ENCODE data around the gene RANGAP1.
"Not testable (repeated sequence)": the region's sequence is repeated elsewhere in the genome, so short reads cannot be mapped to it uniquely, and the experiment has no call there.

Gene RANGAP1

GRCh38 chr22:41280065-41280464, 5.9 kb downstream of the RANGAP1 start:
- Histone ChIP-seq H3K4me3 (ENCODE audit: extremely low read depth, insufficient read depth, low read length, poor library complexity, severe bottlenecking) (no peak overlapping the region), H3K36me3 (ENCODE audit: control insufficient read depth, insufficient read depth, low read length) (peaks cover 99% of the 10 kb centered on the region), H3K27ac (ENCODE audit: low read depth, low read length, severe bottlenecking) (no peak overlapping the region), H3K9me3 (ENCODE audit: control insufficient read depth, low read length) (no peaks in the 10 kb centered on the region), H3K4me1 (ENCODE audit: control insufficient read depth, insufficient read depth, low read length, poor library complexity, severe bottlenecking) (peaks cover 6% of the 10 kb centered on the region)
- WGBS, 2 experiments (ENCODE audit: insufficient coverage in 2 of 2) = 100% methylated on average over 3 of the region's 3 CpGs

GRCh38 chr22:41274856-41275255, 11.1 kb downstream of the RANGAP1 start:
- WGBS, 2 experiments (ENCODE audit: insufficient coverage in 2 of 2) = 95 to 96% methylated on average over 2 to 4 of the region's 4 CpGs

DNA sequence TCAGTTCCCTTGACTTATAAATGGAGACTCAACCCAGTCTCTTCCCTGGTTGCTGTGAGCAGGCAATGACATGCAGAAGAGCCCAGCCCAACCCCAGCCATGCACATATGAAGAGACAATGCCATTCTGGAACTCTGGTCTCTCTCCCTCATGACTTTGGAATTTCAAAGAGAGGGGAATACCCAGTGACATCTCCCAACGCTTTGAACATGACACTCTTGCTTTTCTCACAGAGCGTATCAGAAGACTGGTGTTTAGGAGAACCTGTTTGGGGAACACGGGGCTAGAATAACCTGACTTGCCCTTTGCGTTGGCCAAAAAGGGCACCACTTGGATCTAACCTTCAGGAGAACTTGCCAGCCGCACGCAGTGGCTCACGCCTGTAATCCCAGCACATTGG, 12.9 kb downstream of the RANGAP1 start:
- Histone ChIP-seq H3K27ac (ENCODE audit: low read depth, low read length, severe bottlenecking) (no peak overlapping the region), H3K4me3 (ENCODE audit: extremely low read depth, insufficient read depth, low read length, poor library complexity, severe bottlenecking) (no peak overlapping the region), H3K9me3 (ENCODE audit: control insufficient read depth, low read length) (no peaks in the 10 kb centered on the region), H3K36me3 (ENCODE audit: control insufficient read depth, insufficient read depth, low read length) (peaks cover 94% of the 10 kb centered on the region), H3K4me1 (ENCODE audit: control insufficient read depth, insufficient read depth, low read length, poor library complexity, severe bottlenecking) (peaks cover 3% of the 10 kb centered on the region)
- WGBS, 2 experiments (ENCODE audit: insufficient coverage in 2 of 2) = 98 to 100% methylated on average over 6 of the region's 7 CpGs

More at GRCh38 chr22:41274856-41275255, 11.1 kb downstream of the RANGAP1 start:
- H3K36me3 ChIP-seq (ENCODE audit: control insufficient read depth, insufficient read depth, low read length) = peaks cover 95% of the 10 kb centered on the region
- no peaks in the 10 kb centered on the region for H3K9me3 ChIP-seq (ENCODE audit: control insufficient read depth, low read length)
- H3K4me3 ChIP-seq (ENCODE audit: extremely low read depth, insufficient read depth, low read length, poor library complexity, severe bottlenecking) = no peak overlapping the region
- H3K4me1 ChIP-seq (ENCODE audit: control insufficient read depth, insufficient read depth, low read length, poor library complexity, severe bottlenecking) = peaks cover 3% of the 10 kb centered on the region
- no peak overlapping the region for H3K27ac ChIP-seq (ENCODE audit: low read depth, low read length, severe bottlenecking)

DNA sequence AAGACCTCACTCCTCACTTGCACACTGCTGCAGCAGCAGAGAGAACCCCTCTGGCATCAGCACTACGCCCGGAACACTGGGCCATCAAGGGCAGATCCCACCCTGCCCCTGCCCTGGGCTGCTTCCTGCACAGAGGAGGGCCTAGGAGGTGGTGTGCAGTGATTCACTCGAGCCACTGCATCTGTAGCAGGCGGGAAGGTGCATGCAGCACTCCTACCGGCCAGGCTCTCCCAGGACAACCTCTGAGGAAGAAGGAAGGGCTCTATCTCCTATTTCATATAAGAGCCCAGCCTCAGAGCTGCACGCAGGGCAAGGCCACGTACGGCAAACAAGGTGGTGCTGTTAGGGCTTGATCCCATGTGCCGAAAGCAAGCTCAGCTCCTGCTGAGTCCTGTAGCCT, 14.2 kb downstream of the RANGAP1 start:
- Histone ChIP-seq H3K4me3 (ENCODE audit: extremely low read depth, insufficient read depth, low read length, poor library complexity, severe bottlenecking) (no peak overlapping the region), H3K27ac (ENCODE audit: low read depth, low read length, severe bottlenecking) (no peak overlapping the region), H3K4me1 (ENCODE audit: control insufficient read depth, insufficient read depth, low read length, poor library complexity, severe bottlenecking) (peaks cover 3% of the 10 kb centered on the region), H3K36me3 (ENCODE audit: control insufficient read depth, insufficient read depth, low read length) (peaks cover 93% of the 10 kb centered on the region), H3K9me3 (ENCODE audit: control insufficient read depth, low read length) (no peaks in the 10 kb centered on the region)
- 97 to 98% methylated on average over 7 of the region's 9 CpGs for WGBS, 2 experiments (ENCODE audit: insufficient coverage in 2 of 2)

- no peak overlapping the region for H3K27ac ChIP-seq (ENCODE audit: low read depth, low read length, severe bottlenecking)
- peaks cover 92% of the 10 kb centered on the region for H3K36me3 ChIP-seq (ENCODE audit: control insufficient read depth, insufficient read depth, low read length)
- no peaks in the 10 kb centered on the region for H3K4me1 ChIP-seq (ENCODE audit: control insufficient read depth, insufficient read depth, low read length, poor library complexity, severe bottlenecking)
- no peak overlapping the region for H3K4me3 ChIP-seq (ENCODE audit: extremely low read depth, insufficient read depth, low read length, poor library complexity, severe bottlenecking)
- WGBS, 2 experiments (ENCODE audit: insufficient coverage in 2 of 2) = 98% methylated on average over 15 to 16 of the region's 16 CpGs
- no peaks in the 10 kb centered on the region for H3K9me3 ChIP-seq (ENCODE audit: control insufficient read depth, low read length)
Observed at GRCh38 chr22:41267958-41268357, 18.0 kb downstream of the RANGAP1 start.

DNA sequence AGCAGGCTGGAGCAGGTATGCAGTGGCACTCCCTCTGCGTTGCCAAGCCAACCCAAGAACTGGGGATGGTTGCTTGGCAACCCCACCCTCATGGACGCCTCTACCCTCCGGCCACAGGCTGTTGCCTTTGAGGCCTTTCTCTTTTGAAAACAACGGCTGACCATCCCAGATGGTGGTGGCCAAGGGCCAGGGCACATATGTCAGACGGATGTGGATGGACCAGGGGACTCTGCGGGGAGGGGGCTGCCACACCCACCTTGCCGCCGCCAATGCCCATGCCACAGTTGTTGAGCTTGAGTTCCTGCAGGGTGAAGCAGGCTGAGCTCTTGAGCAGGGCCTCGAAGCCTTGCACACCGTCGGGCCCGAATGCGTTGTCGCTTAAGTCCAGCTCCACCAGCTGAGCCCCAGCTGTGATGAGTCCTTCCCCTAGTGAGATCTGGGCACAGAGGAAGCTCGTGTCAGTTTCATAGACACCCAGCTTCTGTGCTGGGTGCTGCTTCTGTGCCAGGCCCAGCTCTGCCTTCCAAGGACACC, 21.5 kb downstream of the RANGAP1 start:
- Histone ChIP-seq H3K4me3 (ENCODE audit: extremely low read depth, insufficient read depth, low read length, poor library complexity, severe bottlenecking) (no peak overlapping the region), H3K9me3 (ENCODE audit: control insufficient read depth, low read length) (no peaks in the 10 kb centered on the region), H3K4me1 (ENCODE audit: control insufficient read depth, insufficient read depth, low read length, poor library complexity, severe bottlenecking) (no peaks in the 10 kb centered on the region), H3K27ac (ENCODE audit: low read depth, low read length, severe bottlenecking) (no peak overlapping the region), H3K36me3 (ENCODE audit: control insufficient read depth, insufficient read depth, low read length) (peaks cover 96% of the 10 kb centered on the region)
- WGBS, 2 experiments (ENCODE audit: insufficient coverage in 2 of 2) = 98 to 99% methylated on average over 15 of the region's 15 CpGs

DNA sequence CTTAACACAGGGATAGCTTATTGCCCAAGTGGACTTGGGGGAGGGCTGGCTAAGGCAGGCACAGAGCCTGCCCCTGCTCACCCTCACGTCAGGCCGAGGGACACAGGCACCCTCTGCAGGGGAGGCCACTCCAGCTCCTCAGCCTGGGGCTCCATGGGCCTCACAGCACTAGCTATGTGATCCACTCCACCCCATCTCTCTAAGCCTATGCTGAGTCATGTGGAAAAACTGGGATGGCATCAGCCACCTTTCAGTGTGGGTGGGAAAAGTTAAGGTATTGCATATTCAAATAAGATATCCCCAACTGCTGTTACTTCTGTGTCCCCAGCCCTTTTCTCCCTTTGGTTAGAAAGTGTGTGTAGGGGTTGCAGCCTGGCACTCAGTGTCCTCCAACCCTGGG, 22.3 kb downstream of the RANGAP1 start:
- Histone ChIP-seq H3K4me3 (ENCODE audit: extremely low read depth, insufficient read depth, low read length, poor library complexity, severe bottlenecking) (no peak overlapping the region), H3K27ac (ENCODE audit: low read depth, low read length, severe bottlenecking) (no peak overlapping the region), H3K9me3 (ENCODE audit: control insufficient read depth, low read length) (no peaks in the 10 kb centered on the region), H3K36me3 (ENCODE audit: control insufficient read depth, insufficient read depth, low read length) (peaks cover 97% of the 10 kb centered on the region), H3K4me1 (ENCODE audit: control insufficient read depth, insufficient read depth, low read length, poor library complexity, severe bottlenecking) (no peaks in the 10 kb centered on the region)
- 100% methylated on average over 2 of the region's 2 CpGs for whole genome bisulfite sequencing, 2 experiments (ENCODE audit: insufficient coverage in 2 of 2)

- Histone ChIP-seq H3K4me1 (ENCODE audit: control insufficient read depth, insufficient read depth, low read length, poor library complexity, severe bottlenecking) (peaks cover 10% of the 10 kb centered on the region), H3K27ac (ENCODE audit: low read depth, low read length, severe bottlenecking) (no peak overlapping the region), H3K9me3 (ENCODE audit: control insufficient read depth, low read length) (no peaks in the 10 kb centered on the region), H3K36me3 (ENCODE audit: control insufficient read depth, insufficient read depth, low read length) (peaks cover 95% of the 10 kb centered on the region), H3K4me3 (ENCODE audit: extremely low read depth, insufficient read depth, low read length, poor library complexity, severe bottlenecking) (no peak overlapping the region)
- WGBS, 2 experiments (ENCODE audit: insufficient coverage in 2 of 2) = 96 to 98% methylated on average over 15 of the region's 15 CpGs
Observed at GRCh38 chr22:41262250-41262765, 23.7 kb downstream of the RANGAP1 start.

DNA sequence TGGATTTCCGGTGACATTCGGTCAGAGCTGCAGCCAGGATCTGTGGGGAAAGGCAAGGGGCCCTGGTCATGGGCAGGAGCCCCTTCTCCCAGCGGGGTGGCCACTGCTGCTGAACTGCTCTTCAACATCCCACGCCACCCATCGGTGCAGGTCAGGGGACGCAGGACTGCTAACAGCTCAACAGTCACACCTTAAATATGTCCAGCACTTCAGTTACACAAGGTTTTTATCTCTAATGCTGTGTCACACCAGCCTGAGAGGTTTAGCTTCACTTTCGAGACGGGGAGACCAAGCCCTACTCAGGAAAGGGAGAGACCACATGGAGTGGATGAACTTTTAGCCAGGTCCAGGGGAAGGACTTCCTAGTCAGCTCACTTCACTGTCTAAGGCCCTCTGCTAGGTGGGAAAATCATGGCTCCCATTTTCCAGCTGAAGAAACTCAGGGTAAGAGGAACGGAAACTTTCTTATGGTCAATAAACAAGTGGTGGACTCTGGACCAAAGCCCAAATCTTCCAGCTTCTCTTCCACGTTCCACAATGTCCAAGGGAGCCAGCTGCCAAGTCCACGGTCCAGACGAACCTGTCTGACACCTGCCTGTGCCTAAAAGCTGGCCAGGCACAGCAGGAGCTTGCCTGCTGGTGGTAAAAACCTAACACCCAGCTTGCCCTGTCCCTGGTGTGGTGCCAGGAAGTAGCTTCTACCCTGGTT, 24.3 kb downstream of the RANGAP1 start:
- Histone ChIP-seq H3K27ac (ENCODE audit: low read depth, low read length, severe bottlenecking) (no peak overlapping the region), H3K4me3 (ENCODE audit: extremely low read depth, insufficient read depth, low read length, poor library complexity, severe bottlenecking) (no peak overlapping the region), H3K9me3 (ENCODE audit: control insufficient read depth, low read length) (no peaks in the 10 kb centered on the region), H3K4me1 (ENCODE audit: control insufficient read depth, insufficient read depth, low read length, poor library complexity, severe bottlenecking) (peaks cover 12% of the 10 kb centered on the region), H3K36me3 (ENCODE audit: control insufficient read depth, insufficient read depth, low read length) (peaks cover 96% of the 10 kb centered on the region)
- WGBS, 2 experiments (ENCODE audit: insufficient coverage in 2 of 2) = 88 to 95% methylated on average over 8 to 12 of the region's 12 CpGs

- no peaks in the 10 kb centered on the region for H3K9me3 ChIP-seq (ENCODE audit: control insufficient read depth, low read length)
- H3K4me1 ChIP-seq (ENCODE audit: control insufficient read depth, insufficient read depth, low read length, poor library complexity, severe bottlenecking) = peaks cover 12% of the 10 kb centered on the region
- peaks cover 96% of the 10 kb centered on the region for H3K36me3 ChIP-seq (ENCODE audit: control insufficient read depth, insufficient read depth, low read length)
- H3K27ac ChIP-seq (ENCODE audit: low read depth, low read length, severe bottlenecking) = no peak overlapping the region
- 93 to 97% methylated on average over 6 to 7 of the region's 7 CpGs for WGBS, 2 experiments (ENCODE audit: insufficient coverage in 2 of 2)
- H3K4me3 ChIP-seq (ENCODE audit: extremely low read depth, insufficient read depth, low read length, poor library complexity, severe bottlenecking) = no peak overlapping the region
Observed at GRCh38 chr22:41260871-41261270, 25.1 kb downstream of the RANGAP1 start.

DNA sequence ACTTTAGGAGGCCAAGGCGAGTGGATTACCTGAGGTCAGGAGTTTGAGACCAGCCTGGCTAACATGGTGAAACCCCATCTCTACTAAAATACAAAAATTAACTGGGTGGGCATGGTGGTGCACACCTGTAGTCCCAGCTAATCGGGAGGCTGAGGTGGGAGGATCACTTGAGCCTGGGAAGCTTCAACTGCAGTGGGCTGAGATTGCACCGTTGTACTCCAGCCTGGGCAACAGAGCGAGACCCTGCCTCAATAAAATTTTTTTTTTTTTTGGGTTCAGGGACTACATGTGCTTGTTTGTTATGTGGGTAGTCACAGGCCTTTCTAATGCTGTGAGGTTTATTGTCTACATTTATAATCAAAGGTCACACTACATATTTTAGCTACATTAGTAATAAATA, 26.2 kb downstream of the RANGAP1 start:
- not testable (repeated sequence) for H3K27ac ChIP-seq (ENCODE audit: low read depth, low read length, severe bottlenecking); H3K9me3 ChIP-seq (ENCODE audit: control insufficient read depth, low read length); H3K4me3 ChIP-seq (ENCODE audit: extremely low read depth, insufficient read depth, low read length, poor library complexity, severe bottlenecking)
- WGBS, 2 experiments (ENCODE audit: insufficient coverage in 2 of 2) = 94 to 100% methylated on average over 1 to 2 of the region's 4 CpGs
- Histone ChIP-seq H3K4me1 (ENCODE audit: control insufficient read depth, insufficient read depth, low read length, poor library complexity, severe bottlenecking) (peaks cover 12% of the 10 kb centered on the region), H3K36me3 (ENCODE audit: control insufficient read depth, insufficient read depth, low read length) (peaks cover 96% of the 10 kb centered on the region)
